GM18498 (cell line): Measurements from ENCODE around the gene TMEM35B.
"Not testable (repeated sequence)": the region's sequence is repeated elsewhere in the genome, so short reads cannot be mapped to it uniquely, and the experiment has no call there.

Experiments
- ATAC-seq: cut with Tn5 transposase; IDR thresholded peaks from one replicate; pipeline ENCODE4 v1.9.1; 2021; ENCODE audit warnings: mild to moderate bottlenecking, moderate library complexity; ENCODE audit not compliant: unreplicated experiment

Gene TMEM35B

DNA sequence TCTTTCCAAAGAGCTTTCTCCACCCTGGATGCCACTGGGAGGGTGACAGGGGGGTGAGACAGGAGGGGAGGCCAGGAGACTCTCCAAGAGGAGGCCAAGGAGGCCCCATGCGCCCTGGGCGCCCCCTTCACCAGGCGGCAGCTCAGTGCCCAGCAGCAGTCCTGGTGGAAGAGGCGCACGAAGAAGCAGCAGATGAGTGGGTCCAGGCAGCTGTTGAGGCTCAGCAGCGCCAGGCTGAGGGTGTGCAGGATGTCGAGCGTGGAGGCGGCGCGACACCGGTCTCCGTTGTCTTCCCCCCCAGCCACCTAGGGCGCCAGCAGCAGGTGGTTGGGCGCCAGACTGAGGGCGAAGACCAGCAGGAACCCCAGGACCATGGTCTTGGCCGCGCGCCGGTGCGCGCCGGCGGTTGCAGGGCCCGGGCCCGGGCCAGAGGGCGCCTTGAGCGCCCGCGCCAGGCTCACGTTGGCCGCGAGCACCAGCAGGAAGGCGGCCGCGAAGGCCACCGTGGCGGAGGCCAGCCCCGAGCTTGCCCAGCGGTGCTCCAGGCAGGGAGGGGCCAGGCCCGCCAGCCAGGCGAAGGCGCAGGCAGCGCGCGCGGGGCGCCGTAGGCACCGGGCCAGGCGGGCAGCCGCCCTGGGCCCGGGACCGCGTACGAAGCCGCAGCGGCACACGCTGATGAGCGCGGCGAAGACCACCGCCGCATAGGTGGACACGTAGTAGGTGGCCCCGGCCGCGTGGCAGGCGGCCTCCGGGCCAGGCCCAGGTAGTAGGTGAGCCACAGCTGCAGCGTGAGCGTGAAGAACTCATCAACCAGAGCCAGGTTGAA lies 8.6 kb downstream of the TMEM35B start:
- ATAC-seq: no peak

DNA sequence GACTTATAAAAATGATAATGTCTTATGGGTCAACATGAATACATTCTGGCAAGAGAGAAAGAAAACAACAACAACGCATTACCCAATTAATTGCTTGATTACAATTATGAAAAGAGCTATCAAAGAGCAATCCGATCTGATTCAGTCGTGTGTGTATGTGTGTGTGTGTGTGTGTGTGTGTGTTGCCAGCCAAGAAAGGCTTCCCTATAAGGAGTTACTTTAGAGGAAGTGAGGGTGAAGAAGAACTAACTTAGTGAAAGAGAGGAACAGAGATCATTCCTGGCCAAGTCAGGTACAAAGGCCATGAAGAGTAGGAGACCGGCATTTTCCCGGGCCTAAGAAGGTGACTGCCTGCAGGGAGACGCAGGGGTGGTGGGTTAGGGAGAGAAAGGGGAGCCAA lies 9.4 kb downstream of the TMEM35B start:
- no peak for ATAC-seq

DNA sequence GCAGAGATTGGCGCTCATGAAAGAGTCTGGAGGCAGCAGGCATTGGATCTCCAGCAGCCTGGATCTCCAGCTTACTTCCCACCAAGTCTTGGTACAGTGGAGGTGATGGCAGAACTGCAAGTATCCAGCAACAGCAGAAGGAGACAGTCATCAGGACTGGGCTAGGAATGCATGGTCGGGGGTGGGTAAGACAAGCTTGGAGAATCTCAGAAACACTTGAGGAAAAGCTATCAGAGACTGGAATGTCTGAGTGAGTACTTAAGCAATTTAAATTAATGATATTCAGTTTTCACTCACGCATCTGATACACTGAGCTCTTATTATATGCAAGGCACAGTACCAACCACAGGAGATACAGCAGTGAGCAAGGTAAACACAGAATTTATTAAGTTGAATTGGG lies 9.8 kb downstream of the TMEM35B start:
- no peak for ATAC-seq

DNA sequence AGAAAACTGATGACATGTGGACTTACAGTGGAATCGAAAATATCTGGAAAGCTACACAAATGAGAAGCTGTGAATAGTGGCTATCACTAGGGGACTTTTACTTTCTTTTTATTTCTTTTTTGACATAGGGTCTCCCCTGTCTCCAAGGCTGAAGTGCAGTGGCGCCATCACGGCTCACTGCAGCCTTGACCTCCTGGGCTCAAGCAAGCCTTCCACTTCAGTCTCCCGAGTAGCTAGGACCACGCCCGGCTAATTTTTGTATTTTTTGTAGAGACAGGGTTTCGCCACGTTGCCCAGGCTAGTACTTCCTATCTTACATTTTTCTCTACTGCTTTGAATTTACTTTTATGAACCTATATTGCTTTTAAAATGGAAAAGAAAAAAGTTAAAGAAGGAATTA lies 10.5 kb downstream of the TMEM35B start:
- no peak for ATAC-seq

DNA sequence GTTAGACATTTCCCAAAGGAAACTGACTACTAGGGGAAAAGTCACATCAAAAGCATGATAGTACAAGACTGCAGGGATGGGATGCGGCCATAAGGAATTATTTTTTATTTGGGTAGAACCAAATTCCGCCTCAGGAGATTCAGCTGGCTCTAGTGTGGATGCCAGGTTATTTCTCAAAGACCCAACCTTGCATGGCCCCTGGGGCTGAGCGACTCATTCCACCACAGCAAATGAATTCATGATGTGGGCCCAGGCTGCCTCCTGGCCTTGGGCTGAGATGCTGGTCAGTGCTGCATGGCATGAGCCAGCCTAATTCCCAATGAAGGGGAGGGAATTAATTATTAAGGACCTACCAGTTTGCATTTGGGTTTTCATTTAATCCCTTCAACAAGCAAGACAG lies 11.8 kb downstream of the TMEM35B start:
- no peak for ATAC-seq

DNA sequence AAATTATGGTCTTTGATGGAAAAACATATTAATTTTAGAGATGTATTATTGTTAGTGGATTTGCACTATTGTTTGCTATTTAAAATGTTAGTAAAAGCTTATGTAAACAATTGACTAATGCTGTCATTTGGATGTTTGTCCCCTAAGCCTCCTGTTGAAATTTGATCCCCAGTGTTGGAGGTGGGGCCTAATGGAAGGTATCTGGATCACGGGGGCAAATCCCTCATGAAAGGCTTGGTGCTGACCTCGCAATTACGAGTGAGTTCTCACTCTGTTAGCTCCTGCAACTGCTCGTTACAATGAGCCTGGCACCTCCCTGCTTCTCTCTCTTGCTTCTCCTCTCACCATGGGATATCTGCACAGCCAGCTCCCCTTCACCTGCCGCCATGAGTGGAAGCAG lies 14.3 kb downstream of the TMEM35B start:
- no peak for ATAC-seq

DNA sequence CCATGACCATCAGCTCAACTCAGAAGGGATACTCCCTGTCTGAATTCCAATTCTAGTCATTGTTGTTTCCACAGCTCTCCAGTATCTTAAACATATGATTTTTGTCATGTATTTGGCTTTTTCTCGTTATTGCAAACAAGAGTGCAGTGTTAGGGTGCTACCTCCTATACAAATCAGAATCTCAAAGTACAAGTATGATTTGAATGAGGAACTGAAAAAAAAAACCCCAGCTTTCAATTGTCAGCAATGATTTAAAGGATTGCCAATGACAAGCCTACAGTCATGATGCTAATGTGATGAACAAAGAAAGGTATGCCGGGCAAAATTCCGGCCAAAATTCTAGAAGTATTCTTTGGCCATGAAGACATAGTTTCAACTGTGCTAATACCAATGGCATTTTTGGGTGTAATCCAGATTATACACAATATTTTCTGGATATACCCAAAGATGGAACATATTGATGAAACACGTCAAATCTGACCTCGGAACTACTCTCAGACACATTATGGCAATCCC lies 14.9 kb downstream of the TMEM35B start:
- ATAC-seq: no peak

DNA sequence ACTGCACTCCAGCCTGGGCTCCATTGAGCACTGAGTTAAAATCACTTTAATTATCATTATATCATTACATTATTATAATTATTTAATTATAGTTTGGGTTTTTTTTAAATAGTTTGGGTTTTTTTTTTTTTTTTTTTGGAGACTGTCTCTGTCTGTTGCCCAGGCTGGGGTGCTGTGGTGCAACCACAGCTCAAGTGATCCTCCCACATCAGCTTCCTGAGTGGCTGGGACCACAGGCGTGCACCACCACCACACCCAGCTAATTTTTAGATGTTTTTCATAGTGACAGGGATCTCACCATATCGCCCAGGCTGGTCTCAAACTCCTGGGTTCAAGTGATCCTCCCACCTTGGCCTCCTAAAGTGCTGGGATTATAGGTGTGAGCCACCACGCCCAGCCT lies 16.9 kb downstream of the TMEM35B start:
- not testable (repeated sequence) for ATAC-seq

DNA sequence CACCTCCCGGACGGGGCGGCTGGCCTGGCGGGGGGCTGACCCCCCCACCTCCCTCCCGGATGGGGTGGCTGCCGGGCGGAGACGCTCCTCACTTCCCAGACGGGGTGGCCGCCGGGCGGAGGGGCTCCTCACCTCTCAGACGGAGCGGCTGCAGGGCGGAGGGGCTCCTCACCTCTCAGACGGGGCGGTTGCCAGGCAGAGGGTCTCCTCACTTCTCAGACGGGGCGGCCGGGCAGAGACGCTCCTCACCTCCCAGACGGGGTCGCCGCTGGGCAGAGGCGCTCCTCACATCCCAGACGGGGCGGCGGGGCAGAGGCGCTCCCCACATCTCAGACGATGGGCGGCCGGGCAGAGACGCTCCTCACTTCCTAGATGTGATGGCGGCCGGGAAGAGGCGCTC lies 17.5 kb downstream of the TMEM35B start:
- not testable (repeated sequence) for ATAC-seq

DNA sequence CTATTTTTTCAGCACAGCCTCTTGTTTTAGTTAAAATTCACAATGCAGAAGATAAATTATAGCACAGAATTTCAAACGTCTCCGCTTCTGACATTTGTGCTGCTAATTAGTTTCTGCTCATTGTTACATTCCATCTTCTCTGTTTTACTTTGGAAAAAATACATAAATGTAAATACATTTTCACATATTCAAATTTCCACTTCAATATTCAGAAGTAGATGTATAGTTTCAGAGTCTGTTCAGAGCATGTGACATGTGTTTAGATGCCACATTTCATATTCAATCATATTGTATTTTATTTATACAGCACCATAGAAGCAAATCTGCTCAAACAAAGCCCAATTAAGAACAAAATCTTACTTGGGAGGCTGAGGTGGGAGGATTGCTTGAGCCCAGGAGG lies 19.6 kb downstream of the TMEM35B start:
- ATAC-seq: no peak

DNA sequence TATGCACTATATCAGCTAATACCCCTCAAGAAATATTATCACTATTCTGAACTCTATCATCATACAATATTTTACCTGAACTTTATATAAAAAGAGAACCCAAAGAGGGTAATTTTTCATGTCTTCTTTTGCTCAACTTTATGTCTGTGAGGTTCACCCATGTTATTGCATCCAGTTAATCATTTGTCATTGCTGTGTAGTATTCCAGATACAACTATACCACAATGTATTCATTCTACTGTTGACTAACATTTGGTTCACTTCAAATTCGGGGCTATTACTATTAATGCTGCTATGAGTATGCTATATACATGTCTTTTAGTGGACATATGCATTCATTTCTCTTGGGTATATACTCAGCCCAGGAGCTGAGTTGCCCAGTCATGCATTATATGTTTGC lies 34.7 kb downstream of the TMEM35B start:
- ATAC-seq: no peak

DNA sequence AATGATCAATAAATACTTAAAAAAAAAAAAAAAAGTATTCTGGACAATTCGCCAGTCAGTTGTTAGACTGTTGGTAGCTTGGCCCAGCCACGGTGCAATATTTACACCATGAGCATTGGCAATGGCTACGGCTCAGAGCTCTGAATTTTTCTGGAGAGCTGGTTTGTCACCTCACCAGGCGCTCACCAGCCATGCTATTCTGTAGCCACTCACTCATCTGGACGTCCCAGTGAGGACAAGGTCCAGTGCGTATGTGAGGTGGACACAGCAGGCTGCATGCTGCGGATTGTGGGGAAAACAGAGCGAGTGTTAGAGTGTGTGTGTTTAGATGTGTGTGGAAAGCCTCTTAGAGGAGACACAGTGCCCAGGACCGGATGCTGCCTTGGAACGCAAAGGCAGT lies 36.4 kb downstream of the TMEM35B start:
- not testable (repeated sequence) for ATAC-seq

DNA sequence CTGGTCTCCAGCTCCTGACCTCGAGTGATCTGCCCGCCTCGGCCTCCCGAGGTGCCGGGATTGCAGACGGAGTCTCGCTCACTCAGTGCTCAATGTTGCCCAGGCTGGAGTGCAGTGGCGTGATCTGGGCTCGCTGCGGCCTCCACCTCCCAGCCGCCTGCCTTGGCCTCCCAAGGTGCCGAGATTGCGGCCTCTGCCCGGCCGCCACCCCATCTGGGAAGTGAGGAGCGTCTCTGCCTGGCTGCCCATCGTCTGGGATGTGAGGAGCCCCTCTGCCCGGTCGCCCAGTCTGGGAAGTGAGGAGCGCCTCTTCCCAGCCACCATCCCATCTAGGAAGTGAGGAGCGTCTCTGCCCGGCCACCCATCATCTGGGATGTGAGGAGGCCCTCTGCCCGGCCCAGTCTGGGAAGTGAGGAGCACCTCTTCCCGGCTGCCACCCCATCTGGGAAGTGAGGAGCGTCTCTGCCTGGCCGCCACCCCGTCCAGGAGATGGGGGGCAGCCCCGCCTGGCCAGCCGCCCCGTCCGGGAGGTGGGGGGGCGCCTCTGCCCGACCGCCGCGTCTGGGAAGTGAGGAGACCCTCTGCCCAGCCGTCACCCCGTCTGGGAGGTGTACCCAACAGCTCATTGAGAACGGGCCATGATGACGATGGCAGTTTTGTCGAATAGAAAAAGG lies 37.4 kb downstream of the TMEM35B start:
- not testable (repeated sequence) for ATAC-seq

DNA sequence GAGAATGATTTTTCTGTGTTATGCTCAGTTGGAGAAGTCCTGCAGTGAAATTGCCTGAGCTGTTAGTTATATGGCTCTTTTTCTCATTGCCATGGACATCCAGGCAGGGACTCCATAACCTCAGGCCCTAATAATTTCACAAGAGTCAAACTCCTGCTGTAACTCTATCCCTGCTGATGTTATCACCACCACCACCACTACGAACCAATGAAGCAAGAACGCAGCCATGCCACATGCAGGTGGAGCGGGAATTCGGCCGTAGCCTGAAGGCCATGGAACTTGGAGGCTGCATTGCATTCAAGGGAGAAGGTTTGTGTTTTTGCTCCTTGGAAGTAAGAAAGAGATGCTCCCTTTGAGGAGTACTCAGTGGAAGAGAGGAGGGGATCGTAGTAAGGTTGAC lies 38.9 kb downstream of the TMEM35B start:
- ATAC-seq: no peak

DNA sequence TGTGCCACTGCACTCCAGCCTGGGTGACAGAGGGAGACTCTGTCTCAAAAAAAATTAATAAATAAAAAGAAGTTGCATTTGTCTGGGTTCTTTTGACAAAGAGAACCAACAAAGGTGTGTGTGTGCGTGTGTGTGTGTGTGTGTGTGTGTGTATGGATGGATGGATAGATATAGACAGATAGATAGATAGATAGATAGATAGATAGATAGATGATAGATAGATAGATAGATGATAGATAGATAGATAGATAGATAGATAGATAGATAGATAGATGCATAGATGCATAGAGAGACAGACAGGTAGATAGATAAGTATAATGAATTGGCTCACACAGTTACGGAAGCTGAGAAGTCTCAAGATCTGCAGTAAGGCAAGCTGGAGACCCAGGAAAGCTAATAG lies 43.3 kb downstream of the TMEM35B start:
- not testable (repeated sequence) for ATAC-seq
